OCI-LY7 (cell line): ENCODE results near the gene EPHA6. TPM values are rescaled to one million over a fixed set of nuclear protein-coding genes. Genes with fewer than 3 reads are reported as not detected.

Experiments
- BruUV-seq: library from RNA; stranded (reverse); fragments of 400-500 nt; replicated peaks from 2 replicates; lab custom pipeline; 2021; lab: Mats Ljungman, UMichigan
- CTCF ChIA-PET: fragments of 300-600 bp; sonication (Branson Sonifier 250); formaldehyde crosslinking; loops from one replicate; lab custom pipeline; 2022; ENCODE audit warnings: antibody characterized with exemption; ENCODE audit not compliant: unreplicated experiment; lab: Charles Lee
- POLR2A ChIA-PET: fragments of 300-600 bp; sonication (Branson Sonifier 250); formaldehyde crosslinking; loops from one replicate; lab custom pipeline; 2022; ENCODE audit warnings: antibody characterized with exemption; lab: Charles Lee
- DNase-seq: peaks from one replicate; pipeline ENCODE4 v3.0.0-alpha.2; 2015; ENCODE audit warnings: low spot score
- H2AFZ ChIP-seq: fragments of 200-600 bp; sonication (generic), shearing (Covaris generic); 2 replicates; pipeline ENCODE4 v1.6.1; 2014; ENCODE audit warnings: mild to moderate bottlenecking, antibody characterized with exemption, low read length, moderate library complexity
- H3K27ac ChIP-seq: fragments of 200-600 bp; sonication (generic); 2 replicates; pipeline ENCODE4 v1.5.1; 2014; ENCODE audit warnings: mixed run types, low read depth, mild to moderate bottlenecking, moderate library complexity, low read length, inconsistent platforms; ENCODE audit not compliant: poor library complexity, severe bottlenecking
- H3K36me3 ChIP-seq: fragments of 200-600 bp; sonication (generic); 2 replicates; pipeline ENCODE4 v1.6.1; 2014; ENCODE audit warnings: mild to moderate bottlenecking, antibody characterized with exemption, low read length, moderate library complexity, mixed read lengths; ENCODE audit not compliant: insufficient read depth
- H3K4me1 ChIP-seq: fragments of 200-600 bp; sonication (generic); 2 replicates; pipeline ENCODE4 v1.5.1; 2014; ENCODE audit warnings: mild to moderate bottlenecking, low read length; ENCODE audit not compliant: insufficient read depth, poor library complexity, severe bottlenecking
- H3K4me2 ChIP-seq: fragments of 200-600 bp; sonication (generic); 2 replicates; pipeline ENCODE4 v1.6.1; 2014; ENCODE audit warnings: mild to moderate bottlenecking, low read length
- H3K4me3 ChIP-seq: fragments of 200-600 bp; sonication (generic); 2 replicates; pipeline ENCODE4 v1.5.1; 2014; ENCODE audit warnings: mild to moderate bottlenecking, low read depth, low read length; ENCODE audit not compliant: poor library complexity, severe bottlenecking
- H3K79me2 ChIP-seq: fragments of 200-600 bp; sonication (generic); 2 replicates; pipeline ENCODE4 v1.6.1; 2016; ENCODE audit warnings: low read depth, mild to moderate bottlenecking, low read length, moderate library complexity, mixed read lengths; ENCODE audit not compliant: insufficient read depth
- H3K9me2 ChIP-seq: fragments of 200-600 bp; sonication (generic); 2 replicates; pipeline ENCODE4 v1.6.1; 2016; ENCODE audit warnings: mild to moderate bottlenecking, low read length, mixed read lengths; ENCODE audit not compliant: insufficient read depth
- H3K9me3 ChIP-seq: fragments of 200-600 bp; sonication (generic); 2 replicates; pipeline ENCODE4 v1.6.1; 2014; ENCODE audit warnings: mild to moderate bottlenecking, mixed run types, low read length, mixed read lengths
- H4K20me1 ChIP-seq: fragments of 200-600 bp; sonication (generic); 2 replicates; pipeline ENCODE4 v1.6.1; 2014; ENCODE audit warnings: mild to moderate bottlenecking, antibody characterized with exemption, low read length, moderate library complexity, mixed read lengths; ENCODE audit not compliant: insufficient read depth
- CTCF ChIP-seq: fragments of 200-600 bp; sonication (generic); conservative IDR thresholded peaks from 2 replicates; pipeline ENCODE4 v1.5.1; 2014; ENCODE audit warnings: mild to moderate bottlenecking, antibody characterized with exemption, low read length, moderate library complexity, mixed read lengths
- EZH2phosphoT487 ChIP-seq: fragments of 200-600 bp; sonication (generic); IDR thresholded peaks from 2 replicates; pipeline ENCODE4 v1.6.1; 2018; ENCODE audit warnings: low read depth, borderline replicate concordance, mild to moderate bottlenecking, mixed run types, antibody characterized with exemption, low read length, moderate library complexity, mixed read lengths
- intact Hi-C: fragments of 100-400 bp; cut with micrococcal nuclease; formaldehyde crosslinking; loops from one replicate; pipeline ENCODE4 v1.10.0; 2022; ENCODE audit not compliant: unreplicated experiment
- total RNA-seq, 2 experiments: library from RNA; depleted of rRNA in 1 of 2; stranded (reverse); fragments of >200 nt in 1 of 2; shearing (Covaris generic) in 1 of 2; gene quantifications; 2 replicates each; pipeline ENCODE4 v1.2.3, GENCODE V29; 2014 to 2022

The EPHA6 gene
- total RNA-seq, 2 experiments from 2014 or later: not detected

DNA sequence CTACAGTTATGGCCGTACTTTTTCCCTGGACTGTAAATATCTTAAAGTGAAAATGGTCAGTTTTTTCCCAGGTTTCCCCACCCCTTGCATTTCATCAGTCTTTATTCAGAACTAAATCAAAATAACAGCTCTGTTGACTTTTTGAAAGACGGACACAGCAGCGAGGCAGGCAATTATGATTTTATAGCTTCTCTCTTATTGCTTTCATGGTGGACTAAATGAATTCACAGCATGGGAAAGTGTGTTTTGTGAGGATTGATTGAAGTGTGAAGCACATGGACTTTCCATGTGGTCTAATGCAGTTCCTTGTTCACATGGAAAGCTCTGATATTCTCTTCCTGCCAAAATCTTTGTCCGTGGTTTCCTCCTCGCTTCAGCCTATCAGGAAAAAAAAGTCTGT, 681.5 kb downstream of the EPHA6 start:
- POLR2A ChIA-PET: interaction anchor here (0.7 kb wide), 1 partner anchor 160 kb away, joined by 3 read pairs; no protein-coding TSS in a partner anchor
- BruUV-seq: no TSS peak
- Histone ChIP-seq H3K9me2 (no peaks in the 10 kb centered on the region), H3K4me2 (no peak overlapping the region), H3K36me3 (no peaks in the 10 kb centered on the region), H4K20me1 (no peaks in the 10 kb centered on the region), H3K4me1 (no peaks in the 10 kb centered on the region), H3K4me3 (no peak overlapping the region), H2AFZ (no peak overlapping the region), H3K27ac (no peak overlapping the region), H3K79me2 (no peaks in the 10 kb centered on the region), H3K9me3 (no peaks in the 10 kb centered on the region)
- no peak for DNase-seq
- TF ChIP-seq EZH2phosphoT487: no peak
- no peak for TF ChIP-seq CTCF
- intact Hi-C loops: no loop called here
- CTCF ChIA-PET: no interaction called here

GRCh38 chr3:97497138-97497537, 682.7 kb downstream of the EPHA6 start:
- no TSS peak for BruUV-seq
- ChIA-PET CTCF (no interaction called here), POLR2A (no interaction called here)
- intact Hi-C loops: no loop called here
- no peak overlapping the region for H3K4me2 ChIP-seq
- H3K4me1 ChIP-seq: no peaks in the 10 kb centered on the region
- no peak for TF ChIP-seq EZH2phosphoT487
- no peak for TF ChIP-seq CTCF
- no peaks in the 10 kb centered on the region for H3K9me3 ChIP-seq
- H3K79me2 ChIP-seq: no peaks in the 10 kb centered on the region
- no peaks in the 10 kb centered on the region for H3K9me2 ChIP-seq
- H3K36me3 ChIP-seq: no peaks in the 10 kb centered on the region
- H3K4me3 ChIP-seq: no peak overlapping the region
- H3K27ac ChIP-seq: no peak overlapping the region
- H4K20me1 ChIP-seq: no peaks in the 10 kb centered on the region
- DNase-seq: no peak
- H2AFZ ChIP-seq: no peak overlapping the region

DNA sequence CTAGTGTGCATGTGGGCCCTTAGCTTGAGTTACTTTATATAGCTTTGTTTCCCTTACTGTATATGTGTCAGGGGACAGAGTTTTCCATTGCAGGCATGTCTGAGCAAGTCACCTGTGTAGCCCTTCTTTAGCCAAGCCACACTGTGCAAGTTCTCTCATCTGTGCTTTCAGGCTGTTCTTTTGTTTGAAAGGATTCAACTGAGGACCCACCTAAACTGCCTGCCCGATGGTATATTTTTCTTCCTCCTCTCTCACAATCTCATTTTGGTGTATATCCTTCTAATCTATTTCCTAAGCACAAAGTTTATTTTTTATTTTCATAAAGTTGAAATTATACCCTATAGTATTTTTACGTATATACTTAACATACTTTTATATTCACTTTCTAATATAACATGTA, 690.1 kb downstream of the EPHA6 start:
- CTCF ChIA-PET: no interaction called here

More for the DNA sequence above, 690.1 kb downstream of the EPHA6 start:
- Histone ChIP-seq H3K27ac (no peak overlapping the region), H3K9me3 (peaks cover 7% of the 10 kb centered on the region; the same call in 1 of the 2 replicates), H3K9me2 (no peaks in the 10 kb centered on the region), H3K79me2 (no peaks in the 10 kb centered on the region), H4K20me1 (no peaks in the 10 kb centered on the region), H3K36me3 (no peaks in the 10 kb centered on the region), H3K4me2 (no peak overlapping the region), H2AFZ (no peak overlapping the region), H3K4me3 (no peak overlapping the region), H3K4me1 (no peaks in the 10 kb centered on the region)
- TF ChIP-seq EZH2phosphoT487: no peak
- TF ChIP-seq CTCF: no peak
- BruUV-seq: no TSS peak
- no peak for DNase-seq
- POLR2A ChIA-PET: interaction anchor here (1.4 kb wide), 1 partner anchor 10 kb away, joined by 3 read pairs; no protein-coding TSS in a partner anchor
- intact Hi-C loops: no loop called here
